NCI-H748 (cell line): ENCODE data around the gene PSD2.

Experiments used
- DNase-seq: peaks from one replicate; lab custom pipeline; 2025; ENCODE audit not compliant: unreplicated experiment; lab: John Stamatoyannopoulos, UW

PSD2 gene

DNA sequence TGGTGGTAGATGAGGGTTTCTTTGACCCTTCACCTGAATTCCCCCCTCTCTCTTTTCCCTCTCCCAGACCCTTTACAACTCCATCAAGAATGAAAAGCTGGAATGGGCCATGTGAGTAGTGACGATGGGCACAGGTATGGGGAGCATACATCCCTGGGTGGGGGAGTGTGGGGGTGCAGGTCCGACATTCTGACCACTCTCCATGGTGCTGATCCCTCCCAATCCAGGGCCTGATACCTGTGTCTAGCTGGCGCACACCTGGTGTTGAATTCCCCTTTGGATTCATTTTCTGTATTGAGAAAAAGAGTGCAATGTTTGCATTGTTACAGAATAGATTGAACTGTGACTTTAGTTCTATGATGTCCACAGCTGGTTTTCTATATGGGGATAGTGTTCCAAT is 40.0 kb downstream of the PSD2 start:
- no peak for DNase-seq

- no peak for DNase-seq
Observed at GRCh38 chr5:139836469-139837208, 41.0 kb downstream of the PSD2 start.

- no peak for DNase-seq
Observed at GRCh38 chr5:139837711-139838380, 42.2 kb downstream of the PSD2 start.

GRCh38 chr5:139838381-139839197 is 43.0 kb downstream of the PSD2 start:
- no peak for DNase-seq

DNA sequence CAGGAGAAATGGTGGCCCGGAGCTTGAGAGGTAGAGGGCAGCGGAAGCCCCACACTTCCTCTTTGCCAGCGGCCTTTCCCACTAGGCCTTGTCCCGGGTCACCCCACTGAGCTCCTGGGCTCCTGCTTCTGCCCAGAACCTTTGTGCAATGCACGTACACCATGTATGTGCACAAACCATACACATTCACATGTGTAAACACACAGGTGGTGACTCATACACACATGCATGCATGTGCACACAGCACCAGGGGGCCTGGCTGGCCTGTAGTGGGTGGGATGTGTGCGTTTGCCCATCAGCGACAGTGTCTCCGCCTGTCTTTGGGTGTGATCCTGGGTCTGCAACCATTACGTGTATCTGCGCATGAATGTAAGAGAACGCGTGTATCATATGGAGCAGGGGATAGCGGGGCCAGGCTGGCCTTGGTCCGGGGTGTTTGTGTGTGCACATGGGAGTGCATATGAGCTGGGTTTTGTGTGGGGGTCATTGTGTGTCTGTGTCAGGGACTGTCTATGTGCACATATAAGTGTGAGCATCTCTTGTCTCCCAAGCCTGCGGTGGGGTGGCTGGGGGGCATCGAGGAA is 43.7 kb downstream of the PSD2 start:
- no peak for DNase-seq

- DNase-seq = no peak
Observed at GRCh38 chr5:139839918-139840317, 44.3 kb downstream of the PSD2 start.

DNA sequence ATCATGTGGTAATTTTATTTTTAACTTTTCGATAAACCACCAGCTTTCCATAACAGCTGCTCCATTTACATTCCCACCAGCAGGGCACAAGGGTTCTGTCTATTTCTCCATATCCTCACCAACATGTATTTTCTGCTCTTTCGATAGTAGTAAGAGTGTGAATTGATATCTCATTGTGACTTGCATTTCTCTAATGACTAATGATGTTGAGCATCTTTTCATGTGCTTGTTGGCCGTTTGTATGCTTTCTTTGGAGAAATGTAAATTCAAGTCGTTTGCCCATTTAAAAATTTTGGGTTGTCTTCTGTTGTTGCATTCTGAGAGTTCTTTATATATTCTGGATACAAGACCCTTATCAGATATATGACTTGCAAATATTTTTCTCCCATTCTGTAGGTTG is 45.9 kb downstream of the PSD2 start:
- DNase-seq = no peak

GRCh38 chr5:139842321-139842720 is 46.7 kb downstream of the PSD2 start:
- no peak for DNase-seq

DNA sequence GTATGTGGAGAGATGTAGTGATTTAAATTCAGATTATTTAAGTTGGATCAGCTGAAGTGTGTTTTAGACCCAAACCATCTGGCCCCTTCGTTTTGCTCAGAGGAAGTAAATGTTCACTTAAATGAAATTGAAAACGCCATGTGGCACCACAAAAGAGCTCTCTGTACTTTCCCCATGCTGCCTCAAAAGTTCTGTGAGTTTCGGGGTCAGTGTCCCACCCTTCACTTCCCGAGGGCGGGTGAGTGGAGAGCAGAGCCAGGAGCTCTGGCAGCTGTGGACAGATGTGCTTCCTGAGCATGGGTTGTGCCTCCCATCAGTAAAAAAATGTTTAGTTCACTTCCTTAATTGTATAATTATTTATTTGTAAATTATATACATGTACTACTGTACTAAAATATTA is 48.4 kb downstream of the PSD2 start:
- DNase-seq = no peak

DNA sequence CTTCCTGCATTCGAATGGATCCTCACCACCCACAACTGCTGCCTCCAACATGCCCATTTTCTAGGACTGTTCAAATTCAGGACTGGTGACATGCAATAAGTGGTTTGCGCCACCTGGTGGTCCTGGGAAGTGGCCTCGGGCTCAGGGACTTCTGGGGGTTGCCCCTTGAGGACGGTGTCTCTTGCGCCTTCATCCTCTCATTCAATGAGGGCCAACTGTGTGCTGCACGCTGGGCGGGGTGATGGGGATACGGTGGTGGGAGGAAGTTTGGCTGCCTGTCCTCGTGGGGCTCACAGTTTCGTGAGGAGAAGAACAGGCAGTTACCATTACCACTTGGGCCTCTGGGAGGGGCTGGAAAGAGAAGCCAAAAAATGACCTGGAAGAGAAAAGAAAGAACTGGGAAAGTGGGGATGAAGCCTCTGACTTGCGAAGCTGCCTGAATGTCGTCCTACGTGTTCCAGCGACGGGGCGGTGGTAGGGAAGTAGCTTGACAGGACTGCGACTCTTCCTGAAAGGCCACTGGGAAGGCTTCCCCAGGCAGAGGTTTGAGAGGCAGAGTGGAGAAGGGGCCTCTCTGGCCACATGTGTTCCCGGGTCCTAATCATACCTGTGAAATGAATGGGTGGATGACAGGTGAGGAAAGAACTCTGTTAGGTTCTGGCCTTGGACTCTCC is 49.0 kb downstream of the PSD2 start:
- DNase-seq = peak; percentile 34

DNA sequence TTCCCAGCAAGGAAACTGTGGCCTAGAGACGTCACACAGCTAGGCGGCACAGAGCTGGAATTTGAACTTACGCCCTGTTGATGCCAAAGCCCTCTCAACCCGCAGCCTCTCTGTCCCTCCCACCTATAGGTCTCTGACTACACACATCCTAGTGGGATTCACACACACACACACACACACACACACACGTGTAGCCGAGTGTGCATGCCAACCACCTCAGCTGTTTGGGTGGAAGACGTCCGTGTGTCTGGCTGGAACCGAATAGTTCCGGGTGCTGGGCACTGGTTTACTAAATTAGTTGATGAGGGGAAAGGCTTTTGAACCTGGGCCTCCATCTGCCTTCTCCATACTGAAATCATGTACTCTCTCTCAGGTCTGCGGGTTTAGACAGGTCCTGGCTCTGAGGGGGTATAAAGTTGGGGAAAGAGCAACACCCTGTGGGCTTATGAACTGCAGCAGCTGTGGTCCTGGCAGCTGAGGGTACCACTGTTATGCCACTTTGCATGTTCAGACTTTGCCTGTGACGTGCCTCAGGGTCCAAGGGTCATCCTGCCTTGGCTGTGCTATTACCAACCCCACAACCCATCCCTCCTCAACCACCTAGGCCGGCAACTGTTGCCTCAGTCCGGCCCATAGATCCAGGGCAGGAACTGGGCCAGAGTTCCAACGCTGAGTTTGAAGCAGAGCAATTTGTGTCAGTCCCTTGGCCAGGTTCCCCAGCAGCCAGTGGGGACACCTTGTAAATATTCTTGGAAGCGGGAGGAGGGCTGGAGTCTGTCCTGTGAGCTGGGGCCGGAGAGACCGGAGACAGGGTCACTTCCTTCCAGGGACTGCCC is 50.5 kb downstream of the PSD2 start:
- no peak for DNase-seq

GRCh38 chr5:139847091-139847490 is 51.5 kb downstream of the PSD2 start:
- DNase-seq = no peak

- DNase-seq = peak; percentile 80
Observed at GRCh38 chr5:139847790-139848507, 52.3 kb downstream of the PSD2 start.

DNA sequence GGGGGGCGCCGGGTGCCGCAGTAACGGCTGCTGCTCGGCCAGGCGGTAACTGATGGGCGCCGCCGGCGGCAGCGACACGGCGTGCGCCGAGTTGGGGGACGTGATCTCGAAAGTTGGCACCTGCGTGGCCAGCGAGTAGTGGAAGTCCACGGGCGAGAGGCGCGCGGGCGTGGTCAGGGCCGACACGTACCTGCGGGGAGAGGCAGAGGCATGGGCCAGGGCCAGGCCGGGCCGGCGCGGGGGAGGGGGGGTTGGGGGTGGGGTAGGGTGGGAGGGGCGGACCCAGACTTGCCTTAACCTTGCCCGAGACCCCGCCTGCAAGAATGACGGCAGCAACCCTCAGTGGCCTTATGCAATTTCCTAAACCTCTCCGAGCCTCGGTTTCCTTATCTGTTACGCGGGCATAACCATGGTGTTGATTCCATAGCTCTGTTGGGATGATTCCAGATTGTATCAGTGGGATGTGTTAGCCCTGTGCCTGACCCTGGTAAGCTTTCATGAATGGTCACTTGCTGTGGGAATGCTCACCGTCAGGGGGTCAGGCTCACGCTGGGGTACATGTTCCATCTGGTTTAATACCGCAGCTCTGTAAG is 53.0 kb downstream of the PSD2 start:
- DNase-seq = peak; percentile 52

DNA sequence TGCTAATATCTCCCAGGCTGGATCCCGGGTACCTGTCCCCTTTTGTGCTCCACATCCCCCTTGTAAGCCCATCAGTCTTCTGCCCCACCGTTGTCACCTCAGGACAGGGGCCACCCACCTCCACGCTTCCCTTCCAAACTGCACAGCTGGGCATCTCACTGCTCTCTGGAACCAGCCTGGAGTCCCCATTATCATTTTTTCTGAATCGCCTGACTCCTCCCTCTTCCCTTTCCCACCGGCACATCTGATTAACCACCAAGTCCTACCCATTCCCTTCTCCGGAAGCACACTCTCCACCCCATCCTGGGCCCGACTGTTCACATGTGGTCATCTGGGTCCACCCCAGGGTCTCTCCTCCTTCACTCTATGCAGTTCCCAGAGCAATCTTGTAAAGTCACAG is 53.9 kb downstream of the PSD2 start:
- DNase-seq = no peak

GRCh38 chr5:139849942-139850341 is 54.3 kb downstream of the PSD2 start:
- peak; percentile 26 for DNase-seq

DNA sequence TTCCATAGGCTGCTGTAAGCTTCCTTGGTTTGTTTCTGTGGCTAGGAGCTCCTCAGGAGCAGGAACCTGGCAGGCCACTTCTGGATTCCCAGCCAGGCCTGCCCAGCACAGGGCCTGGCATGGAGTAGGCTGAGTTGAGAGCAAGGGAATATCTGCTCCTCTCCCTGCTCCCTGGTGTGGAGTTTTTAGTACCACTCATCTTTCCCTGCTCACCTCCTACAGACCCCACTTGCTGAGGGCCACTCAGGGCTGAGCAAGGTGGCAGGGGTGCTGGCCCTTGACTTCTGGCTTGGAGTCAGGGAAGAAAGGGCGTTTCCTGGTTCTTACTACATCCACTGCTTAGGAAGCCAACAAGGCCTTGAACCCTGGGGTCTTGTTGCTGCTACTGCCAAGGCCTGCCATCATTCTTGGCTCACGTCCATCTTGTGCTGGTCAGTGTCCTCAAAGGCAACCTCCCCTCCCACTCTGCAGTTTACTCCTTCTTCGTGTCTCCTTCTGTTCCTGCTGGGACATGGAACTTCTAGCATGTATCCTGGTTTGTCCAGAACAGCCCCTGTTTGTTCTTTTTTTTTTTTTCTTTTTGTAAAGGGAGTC is 54.9 kb downstream of the PSD2 start:
- no peak for DNase-seq

DNA sequence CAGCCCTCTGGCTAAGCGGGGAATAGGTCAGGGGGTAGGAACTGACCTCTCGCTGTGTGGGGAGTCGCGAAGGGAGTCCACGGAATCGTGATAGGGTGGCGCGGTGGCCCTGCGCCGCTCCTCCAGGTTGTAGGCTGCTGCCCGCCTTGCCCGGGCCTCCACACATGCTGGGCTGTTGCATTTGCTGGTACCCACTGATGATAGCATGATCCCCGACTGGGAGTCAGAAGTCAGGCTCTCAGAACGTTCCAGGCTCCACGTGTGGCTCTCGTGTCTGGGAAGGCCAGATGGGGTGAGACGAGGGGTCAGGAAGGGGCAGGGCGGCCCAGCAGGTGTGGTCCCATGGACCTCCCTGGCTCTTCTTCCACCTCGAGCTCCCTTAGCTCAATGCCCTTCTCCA is 56.0 kb downstream of the PSD2 start:
- DNase-seq = no peak

- no peak for DNase-seq
Observed at GRCh38 chr5:139852696-139853095, 57.1 kb downstream of the PSD2 start.
